ENCODE results near the gene PAQR9.
A peak's percentile ranks its signal among the peaks of the same experiment; 100 is the strongest.
"Not testable (repeated sequence)": the region's sequence is repeated elsewhere in the genome, so short reads cannot be mapped to it uniquely, and the experiment has no call there.

Gene PAQR9

DNA sequence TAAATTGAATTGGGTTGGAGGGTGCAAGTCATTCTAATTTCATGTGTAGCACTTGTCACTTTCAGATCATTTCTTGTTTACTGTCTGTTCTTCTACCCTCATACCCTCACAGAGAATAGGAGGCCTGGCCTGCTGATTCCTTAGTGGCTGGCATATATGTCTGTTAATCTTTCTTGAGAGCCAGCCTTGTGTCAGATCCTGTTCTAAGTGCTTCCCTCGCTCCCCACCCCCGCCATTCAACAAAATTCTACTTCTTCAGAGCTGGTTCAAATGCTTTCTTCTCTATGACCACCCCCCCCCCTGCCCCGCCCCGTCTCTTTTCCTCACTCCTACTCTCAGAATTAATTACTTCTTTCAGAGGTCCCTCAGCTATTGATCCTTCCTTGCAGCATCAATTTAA, 36.4 kb upstream of the PAQR9 start:
- no peaks in the 10 kb centered on the region for H3K36me3 ChIP-seq (ENCODE audit: control insufficient read depth, insufficient read depth, low read length)
- H3K27me3 ChIP-seq (replicated peaks; ENCODE audit: control insufficient read depth, insufficient read depth, low read length, poor library complexity, severe bottlenecking) = no peaks in the 10 kb centered on the region
- peaks cover 8% of the 10 kb centered on the region for H3K4me1 ChIP-seq (ENCODE audit: control insufficient read depth, insufficient read depth, low read length, poor library complexity, severe bottlenecking)
- no peak for DNase-seq
- no peak overlapping the region for H3K4me3 ChIP-seq (ENCODE audit: insufficient read depth, low read depth, low read length, poor library complexity, severe bottlenecking)
- no peaks in the 10 kb centered on the region for H3K9me3 ChIP-seq (ENCODE audit: control insufficient read depth, low read length)
- H3K27ac ChIP-seq (ENCODE audit: insufficient read depth, low read length, poor library complexity, severe bottlenecking) = no peak overlapping the region

DNA sequence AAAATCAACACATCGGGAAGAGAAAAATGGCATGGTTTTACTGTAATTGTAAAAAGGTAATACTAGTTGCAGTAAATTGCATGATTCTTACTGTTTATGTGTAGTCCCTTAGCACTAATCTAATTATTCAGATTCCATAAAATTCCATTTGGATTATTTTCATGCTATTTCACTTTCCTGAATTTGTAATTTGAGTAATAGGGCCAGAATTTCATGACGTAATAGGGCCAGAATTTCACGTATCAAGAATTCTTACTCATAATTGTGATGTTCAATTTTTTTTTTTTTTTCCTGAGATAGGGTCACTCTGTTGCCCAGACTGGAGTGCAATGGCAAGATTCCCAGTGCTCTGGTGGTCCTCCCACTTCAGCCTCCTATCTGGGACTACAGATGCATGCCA, 35.0 kb upstream of the PAQR9 start:
- peaks cover 8% of the 10 kb centered on the region for H3K4me1 ChIP-seq (ENCODE audit: control insufficient read depth, insufficient read depth, low read length, poor library complexity, severe bottlenecking)
- no peak overlapping the region for H3K4me3 ChIP-seq (ENCODE audit: insufficient read depth, low read depth, low read length, poor library complexity, severe bottlenecking)
- H3K9me3 ChIP-seq (ENCODE audit: control insufficient read depth, low read length) = no peaks in the 10 kb centered on the region
- no peaks in the 10 kb centered on the region for H3K36me3 ChIP-seq (ENCODE audit: control insufficient read depth, insufficient read depth, low read length)
- H3K27ac ChIP-seq (ENCODE audit: insufficient read depth, low read length, poor library complexity, severe bottlenecking) = no peak overlapping the region
- DNase-seq = no peak
- H3K27me3 ChIP-seq (replicated peaks; ENCODE audit: control insufficient read depth, insufficient read depth, low read length, poor library complexity, severe bottlenecking) = no peaks in the 10 kb centered on the region

DNA sequence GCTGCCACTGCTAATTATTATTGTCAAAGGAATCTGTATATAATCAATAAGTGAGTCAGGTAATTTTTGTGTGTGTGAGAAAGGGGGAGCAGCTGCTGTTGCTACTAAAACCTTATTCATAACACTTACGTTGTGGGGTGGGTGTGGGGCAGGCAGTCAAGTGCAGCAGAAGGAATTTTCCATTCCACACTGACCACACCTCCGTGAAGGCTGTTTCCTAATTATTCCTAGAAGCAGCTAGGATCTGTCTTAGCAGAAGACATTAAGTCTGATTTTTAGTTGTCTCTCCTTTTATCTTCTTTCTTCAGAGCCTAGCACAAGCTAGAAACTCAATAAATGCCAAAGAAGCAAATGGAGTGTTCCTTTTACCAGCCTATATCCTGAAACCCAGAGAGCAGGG, 33.9 kb upstream of the PAQR9 start:
- DNase-seq = no peak
- H3K4me3 ChIP-seq (ENCODE audit: insufficient read depth, low read depth, low read length, poor library complexity, severe bottlenecking) = no peak overlapping the region
- H3K27ac ChIP-seq (ENCODE audit: insufficient read depth, low read length, poor library complexity, severe bottlenecking) = no peak overlapping the region
- H3K27me3 ChIP-seq (replicated peaks; ENCODE audit: control insufficient read depth, insufficient read depth, low read length, poor library complexity, severe bottlenecking) = no peaks in the 10 kb centered on the region
- H3K36me3 ChIP-seq (ENCODE audit: control insufficient read depth, insufficient read depth, low read length) = no peaks in the 10 kb centered on the region
- H3K9me3 ChIP-seq (ENCODE audit: control insufficient read depth, low read length) = no peaks in the 10 kb centered on the region
- H3K4me1 ChIP-seq (ENCODE audit: control insufficient read depth, insufficient read depth, low read length, poor library complexity, severe bottlenecking) = no peaks in the 10 kb centered on the region

DNA sequence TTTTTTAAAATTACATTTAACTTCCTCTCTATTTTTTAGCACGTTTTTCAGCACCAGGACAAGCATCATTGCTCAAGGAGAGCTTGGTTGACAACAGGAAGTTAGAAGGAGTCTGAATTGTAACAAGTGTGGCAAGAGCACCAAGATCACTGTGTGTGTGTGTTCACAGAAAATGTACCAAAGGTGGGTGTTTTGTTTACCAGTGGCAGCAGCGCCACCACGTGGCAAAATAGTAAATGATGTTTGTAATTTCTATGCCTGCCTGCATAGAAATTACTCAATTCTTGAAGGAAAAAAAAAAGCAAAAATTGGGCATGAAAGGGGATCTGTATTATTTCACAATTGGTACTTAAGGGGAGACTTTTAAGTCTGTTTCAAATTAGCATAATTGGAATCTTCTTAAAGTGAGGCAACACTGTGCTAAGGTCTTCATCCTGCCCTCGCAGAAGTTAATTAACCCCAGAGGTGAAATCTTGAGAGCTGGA, 30.5 kb upstream of the PAQR9 start:
- no peak overlapping the region for H3K4me3 ChIP-seq (ENCODE audit: insufficient read depth, low read depth, low read length, poor library complexity, severe bottlenecking)
- no peaks in the 10 kb centered on the region for H3K36me3 ChIP-seq (ENCODE audit: control insufficient read depth, insufficient read depth, low read length)
- no peaks in the 10 kb centered on the region for H3K27me3 ChIP-seq (replicated peaks; ENCODE audit: control insufficient read depth, insufficient read depth, low read length, poor library complexity, severe bottlenecking)
- DNase-seq = peak in 2 of 3 donors; percentile 26 to 44
- H3K4me1 ChIP-seq (ENCODE audit: control insufficient read depth, insufficient read depth, low read length, poor library complexity, severe bottlenecking) = no peaks in the 10 kb centered on the region
- H3K9me3 ChIP-seq (ENCODE audit: control insufficient read depth, low read length) = no peaks in the 10 kb centered on the region
- no peak overlapping the region for H3K27ac ChIP-seq (ENCODE audit: insufficient read depth, low read length, poor library complexity, severe bottlenecking)

DNA sequence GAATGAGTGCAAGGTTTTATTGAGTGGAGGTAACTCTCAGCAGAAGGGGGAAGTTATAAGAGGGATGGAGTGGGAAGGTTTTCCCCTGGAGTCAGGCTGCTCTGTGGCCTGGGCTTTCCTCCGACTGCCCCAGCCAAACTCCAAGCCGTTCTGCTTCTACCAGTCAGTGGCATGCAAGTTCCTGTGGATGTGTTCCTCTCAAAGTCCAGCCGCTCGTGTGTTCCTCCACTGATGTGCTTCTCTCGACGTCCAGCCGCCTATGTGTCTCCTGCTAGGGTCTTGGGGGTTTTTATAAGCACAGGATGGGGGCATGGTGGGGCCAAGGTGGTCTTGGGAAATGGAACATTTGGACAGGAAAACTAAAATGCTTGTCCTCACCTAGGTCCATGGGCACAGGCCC, 28.8 kb upstream of the PAQR9 start:
- no peak for DNase-seq
- Histone ChIP-seq H3K4me3 (ENCODE audit: insufficient read depth, low read depth, low read length, poor library complexity, severe bottlenecking) (no peak overlapping the region), H3K27me3 (replicated peaks; ENCODE audit: control insufficient read depth, insufficient read depth, low read length, poor library complexity, severe bottlenecking) (no peaks in the 10 kb centered on the region), H3K9me3 (ENCODE audit: control insufficient read depth, low read length) (no peaks in the 10 kb centered on the region), H3K36me3 (ENCODE audit: control insufficient read depth, insufficient read depth, low read length) (no peaks in the 10 kb centered on the region), H3K27ac (ENCODE audit: insufficient read depth, low read length, poor library complexity, severe bottlenecking) (no peak overlapping the region), H3K4me1 (ENCODE audit: control insufficient read depth, insufficient read depth, low read length, poor library complexity, severe bottlenecking) (no peaks in the 10 kb centered on the region)

DNA sequence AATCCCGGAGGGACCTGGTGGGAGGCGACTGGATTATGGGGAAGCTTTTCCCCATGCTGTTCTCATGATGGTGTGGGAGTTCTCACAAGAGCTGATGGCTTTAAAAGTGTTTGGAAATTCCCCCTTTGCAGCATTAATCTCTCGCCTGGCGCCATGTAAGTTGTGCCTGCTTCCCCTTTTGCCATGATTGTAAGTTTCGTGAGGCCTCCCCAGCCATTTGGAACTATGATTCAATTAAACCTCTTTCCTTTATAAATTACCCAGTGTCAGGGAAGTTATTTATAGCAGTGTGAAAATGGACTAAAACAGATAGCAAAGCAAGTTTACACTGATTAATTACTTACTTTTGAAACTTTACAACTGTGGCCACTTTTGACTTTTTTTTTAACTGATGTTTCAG, 27.2 kb upstream of the PAQR9 start:
- Histone ChIP-seq H3K27me3 (replicated peaks; ENCODE audit: control insufficient read depth, insufficient read depth, low read length, poor library complexity, severe bottlenecking) (no peaks in the 10 kb centered on the region), H3K9me3 (ENCODE audit: control insufficient read depth, low read length) (no peaks in the 10 kb centered on the region), H3K4me1 (ENCODE audit: control insufficient read depth, insufficient read depth, low read length, poor library complexity, severe bottlenecking) (no peaks in the 10 kb centered on the region), H3K36me3 (ENCODE audit: control insufficient read depth, insufficient read depth, low read length) (no peaks in the 10 kb centered on the region), H3K4me3 (ENCODE audit: insufficient read depth, low read depth, low read length, poor library complexity, severe bottlenecking) (no peak overlapping the region), H3K27ac (ENCODE audit: insufficient read depth, low read length, poor library complexity, severe bottlenecking) (no peak overlapping the region)
- DNase-seq = no peak

DNA sequence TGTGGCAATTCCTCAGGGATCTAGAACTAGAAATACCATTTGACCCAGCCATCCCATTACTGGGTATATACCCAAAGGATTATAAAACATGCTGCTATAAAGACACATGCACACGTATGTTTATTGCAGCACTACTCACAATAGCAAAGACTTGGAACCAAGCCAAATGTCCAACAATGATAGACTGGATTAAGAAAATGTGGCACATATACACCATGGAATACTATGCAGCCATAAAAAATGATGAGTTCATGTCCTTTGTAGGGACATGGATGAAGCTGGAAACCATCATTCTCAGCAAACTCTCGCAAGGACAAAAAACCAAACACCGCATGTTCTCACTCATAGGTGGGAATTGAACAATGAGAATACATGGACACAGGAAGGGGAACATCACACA, 25.4 kb upstream of the PAQR9 start:
- not testable (repeated sequence) for H3K27ac ChIP-seq (ENCODE audit: insufficient read depth, low read length, poor library complexity, severe bottlenecking); H3K27me3 ChIP-seq (replicated peaks; ENCODE audit: control insufficient read depth, insufficient read depth, low read length, poor library complexity, severe bottlenecking); H3K9me3 ChIP-seq (ENCODE audit: control insufficient read depth, low read length); H3K4me1 ChIP-seq (ENCODE audit: control insufficient read depth, insufficient read depth, low read length, poor library complexity, severe bottlenecking); H3K36me3 ChIP-seq (ENCODE audit: control insufficient read depth, insufficient read depth, low read length); DNase-seq; H3K4me3 ChIP-seq (ENCODE audit: insufficient read depth, low read depth, low read length, poor library complexity, severe bottlenecking)

DNA sequence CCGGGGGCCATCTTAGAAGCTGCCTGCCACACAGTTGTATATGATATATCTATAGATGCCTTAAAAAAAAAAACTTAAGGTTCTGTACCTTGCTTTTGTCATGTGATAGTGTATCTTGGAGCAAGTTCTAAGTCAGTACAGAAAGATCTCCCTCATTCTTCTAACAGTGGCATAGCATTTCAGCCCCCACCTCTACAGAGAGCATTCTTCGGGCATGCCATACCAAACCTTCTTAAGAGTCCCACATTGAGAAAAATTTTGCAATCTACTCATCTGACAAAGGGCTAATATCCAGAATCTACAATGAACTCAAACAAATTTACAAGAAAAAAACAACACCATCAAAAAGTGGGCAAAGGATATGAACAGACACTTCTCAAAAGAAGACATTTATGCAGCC, 24.7 kb upstream of the PAQR9 start:
- H3K4me3 ChIP-seq (ENCODE audit: insufficient read depth, low read depth, low read length, poor library complexity, severe bottlenecking); H3K4me1 ChIP-seq (ENCODE audit: control insufficient read depth, insufficient read depth, low read length, poor library complexity, severe bottlenecking); H3K27me3 ChIP-seq (replicated peaks; ENCODE audit: control insufficient read depth, insufficient read depth, low read length, poor library complexity, severe bottlenecking); H3K9me3 ChIP-seq (ENCODE audit: control insufficient read depth, low read length); H3K27ac ChIP-seq (ENCODE audit: insufficient read depth, low read length, poor library complexity, severe bottlenecking); DNase-seq; H3K36me3 ChIP-seq (ENCODE audit: control insufficient read depth, insufficient read depth, low read length): not testable (repeated sequence)

DNA sequence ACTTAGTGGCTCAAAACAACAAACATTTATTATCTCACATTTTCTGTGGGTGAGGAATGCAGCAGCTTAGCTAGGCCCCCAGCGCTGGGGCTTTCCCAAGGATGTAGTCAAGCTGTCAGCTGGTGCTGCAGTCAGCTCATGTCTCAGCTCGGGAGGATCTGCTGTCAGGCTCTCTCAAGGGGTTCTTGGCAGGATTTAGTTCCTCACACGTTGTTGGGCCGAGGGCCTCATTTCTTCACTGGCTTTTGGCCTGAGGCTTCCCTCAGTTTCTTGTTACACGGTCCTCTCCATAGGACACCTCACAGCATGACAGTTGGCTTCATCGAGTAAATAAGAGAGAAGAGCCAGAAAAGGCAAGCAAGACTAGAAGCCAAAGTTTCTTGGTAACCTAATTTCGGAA, 24.2 kb upstream of the PAQR9 start:
- Histone ChIP-seq H3K36me3 (ENCODE audit: control insufficient read depth, insufficient read depth, low read length) (no peaks in the 10 kb centered on the region), H3K9me3 (ENCODE audit: control insufficient read depth, low read length) (no peaks in the 10 kb centered on the region), H3K4me1 (ENCODE audit: control insufficient read depth, insufficient read depth, low read length, poor library complexity, severe bottlenecking) (no peaks in the 10 kb centered on the region), H3K27me3 (replicated peaks; ENCODE audit: control insufficient read depth, insufficient read depth, low read length, poor library complexity, severe bottlenecking) (no peaks in the 10 kb centered on the region), H3K4me3 (ENCODE audit: insufficient read depth, low read depth, low read length, poor library complexity, severe bottlenecking) (no peak overlapping the region), H3K27ac (ENCODE audit: insufficient read depth, low read length, poor library complexity, severe bottlenecking) (no peak overlapping the region)
- DNase-seq = no peak

DNA sequence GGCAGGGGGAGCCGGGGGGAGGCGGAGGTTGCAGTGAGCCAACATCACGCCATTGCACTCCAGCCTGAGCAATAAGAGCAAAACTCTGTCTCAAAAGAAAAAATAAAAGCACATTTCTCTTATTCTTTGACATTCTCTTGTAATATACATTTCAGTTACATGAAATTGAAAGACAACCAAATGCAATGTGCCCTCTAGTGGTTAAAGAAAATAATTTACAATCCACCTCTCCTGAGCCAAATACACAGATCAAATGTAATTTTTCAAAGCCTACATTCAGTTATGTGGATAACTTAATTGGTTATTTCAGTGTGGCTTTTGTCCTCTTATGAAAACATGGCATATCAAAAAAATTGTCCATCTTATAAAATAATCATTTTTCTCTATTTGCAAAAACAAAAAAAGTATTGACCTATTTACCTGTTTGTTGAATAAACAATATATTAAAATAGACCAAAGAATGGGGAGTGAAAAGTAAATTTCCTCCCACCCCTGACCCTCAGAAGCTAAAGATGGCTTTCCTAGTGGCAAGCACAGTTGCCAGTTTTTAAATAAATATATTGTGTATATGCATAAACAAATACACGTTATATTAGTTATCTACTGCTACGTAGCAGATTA, 23.7 kb upstream of the PAQR9 start:
- no peaks in the 10 kb centered on the region for H3K36me3 ChIP-seq (ENCODE audit: control insufficient read depth, insufficient read depth, low read length)
- DNase-seq = no peak
- H3K27ac ChIP-seq (ENCODE audit: insufficient read depth, low read length, poor library complexity, severe bottlenecking) = no peak overlapping the region
- no peaks in the 10 kb centered on the region for H3K9me3 ChIP-seq (ENCODE audit: control insufficient read depth, low read length)
- no peaks in the 10 kb centered on the region for H3K4me1 ChIP-seq (ENCODE audit: control insufficient read depth, insufficient read depth, low read length, poor library complexity, severe bottlenecking)
- H3K27me3 ChIP-seq (replicated peaks; ENCODE audit: control insufficient read depth, insufficient read depth, low read length, poor library complexity, severe bottlenecking) = no peaks in the 10 kb centered on the region
- H3K4me3 ChIP-seq (ENCODE audit: insufficient read depth, low read depth, low read length, poor library complexity, severe bottlenecking) = no peak overlapping the region
